Measurements from ENCODE around the gene CLEC2L. TPM values are rescaled to one million over a fixed set of nuclear protein-coding genes. Genes with fewer than 3 reads are reported as not detected.

Gene CLEC2L
- total RNA-seq, 4 donors from 2014 or later, result 3.1 TPM; not detected in 3

GRCh38 chr7:139594090-139594489 is 70.6 kb downstream of the CLEC2L start:
- TF ChIP-seq EP300 (IDR thresholded peaks at IDR 0.05), result no peak
- no peak for TF ChIP-seq POLR2A (IDR thresholded peaks at IDR 0.05)
- no peak for TF ChIP-seq CTCF (IDR thresholded peaks at IDR 0.05)
- no peaks in the 10 kb centered on the region for H3K27me3 ChIP-seq
- no peak for DNase-seq (ENCODE audit: low spot score in 2 of 2)
- H3K27ac ChIP-seq, result no peak overlapping the region
- peaks cover 0 to 91% (median 13%) of the 10 kb centered on the region in 3 donors for H3K36me3 ChIP-seq
- no peak overlapping the region for H3K4me3 ChIP-seq
- WGBS, 2 donors, result 90 to 95% methylated on average over 2 of the region's 2 CpGs
- no peaks in the 10 kb centered on the region for H3K9me3 ChIP-seq
- H3K4me1 ChIP-seq, result no peaks in the 10 kb centered on the region

Other genes starting within 250 kb of the CLEC2L start
- 1 to 10 TPM; 5.9 to 8.6 (median 7.5) TPM for gene FMC1, start 182.3 kb upstream of the CLEC2L start, total RNA-seq
- 100 to 1,000 TPM in 2 of 4 donors, 10 to 100 TPM in 2; 76.2 to 107 (median 102) TPM for gene LUC7L2, start 163.8 kb upstream of the CLEC2L start, total RNA-seq
- 10 to 100 TPM; 25.8 to 68.0 (median 52.1) TPM for gene KLRG2, start 40.0 kb upstream of the CLEC2L start, total RNA-seq

All from tibial nerve (tissue), 4 donors.